ENCODE data around the gene SOS2. TPM values are rescaled to one million over a fixed set of nuclear protein-coding genes. Genes with fewer than 3 reads are reported as not detected.
A peak's percentile ranks its signal among the peaks of the same experiment; 100 is the strongest.
"Not testable (repeated sequence)": the region's sequence is repeated elsewhere in the genome, so short reads cannot be mapped to it uniquely, and the experiment has no call there.

The SOS2 gene
- total RNA-seq, 1 donor from 2014 or later: 32.0 TPM

DNA sequence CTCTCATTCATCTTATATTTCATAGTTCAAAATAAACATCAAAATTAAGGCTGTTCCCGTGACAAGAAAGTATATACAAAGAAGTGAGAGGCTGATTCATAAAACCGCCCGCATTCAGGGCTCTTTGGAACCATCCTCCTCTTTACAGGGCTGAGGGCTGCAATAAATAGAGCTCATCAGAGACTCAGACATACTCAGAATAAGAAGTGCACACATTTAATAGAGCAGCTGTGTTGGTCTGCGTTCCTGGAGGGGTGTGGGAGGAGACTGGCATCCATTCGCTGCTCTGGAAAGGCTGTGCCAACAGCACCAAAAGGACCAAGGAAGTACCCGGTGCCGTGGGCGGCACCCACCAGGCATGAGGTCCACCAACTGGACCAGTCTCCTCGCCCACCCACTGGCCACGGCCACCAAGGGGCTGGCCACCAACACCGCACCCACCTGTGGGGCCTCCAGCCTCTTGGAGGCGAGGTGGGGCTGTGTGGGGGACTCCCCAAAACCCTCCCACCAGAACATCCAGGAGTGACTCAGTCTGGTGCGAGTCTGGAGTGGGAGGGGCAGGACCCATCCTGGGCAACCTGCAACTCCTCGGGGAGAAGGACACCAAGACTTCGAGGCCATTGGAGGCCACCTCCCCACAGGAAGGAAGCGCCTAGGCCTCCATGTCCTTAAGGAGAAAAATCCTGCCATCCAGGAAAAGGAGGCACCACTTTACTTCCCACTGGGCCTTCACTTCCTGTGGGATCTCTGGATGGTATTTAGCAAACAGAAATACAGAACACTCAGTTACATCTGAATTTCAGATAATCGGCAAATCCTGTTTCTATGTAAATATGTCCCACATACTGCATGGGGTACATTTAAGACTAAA lies 147.7 kb downstream of the SOS2 start:
- H3K4me1 Mint-ChIP-seq: peaks cover 84% of the 10 kb centered on the region
- peak overlapping the region; percentile 97 for H3K27ac Mint-ChIP-seq
- DNase-seq: peak; percentile 41
- peaks cover 2% of the 10 kb centered on the region for H3K9me3 Mint-ChIP-seq
- ChIA-PET CTCF (interaction anchor here (1.8 to 3.5 kb wide), 6 partner anchors 10 to 231 kb away, joined by 5 to 30 read pairs (median 15); partner anchors contain the start of gene NEMF), POLR2A (interaction anchor here (0.7 to 14.8 kb wide), 25 partner anchors 8 to 463 kb away, joined by 3 to 397 read pairs (median 10); partner anchors contain the start of genes ARF6, MGAT2, NEMF and RPL36AL)
- no peaks in the 10 kb centered on the region for H3K27me3 Mint-ChIP-seq
- peaks cover 23% of the 10 kb centered on the region for H3K36me3 Mint-ChIP-seq (ENCODE audit: low read depth)
- TF ChIP-seq, protein P1, sequence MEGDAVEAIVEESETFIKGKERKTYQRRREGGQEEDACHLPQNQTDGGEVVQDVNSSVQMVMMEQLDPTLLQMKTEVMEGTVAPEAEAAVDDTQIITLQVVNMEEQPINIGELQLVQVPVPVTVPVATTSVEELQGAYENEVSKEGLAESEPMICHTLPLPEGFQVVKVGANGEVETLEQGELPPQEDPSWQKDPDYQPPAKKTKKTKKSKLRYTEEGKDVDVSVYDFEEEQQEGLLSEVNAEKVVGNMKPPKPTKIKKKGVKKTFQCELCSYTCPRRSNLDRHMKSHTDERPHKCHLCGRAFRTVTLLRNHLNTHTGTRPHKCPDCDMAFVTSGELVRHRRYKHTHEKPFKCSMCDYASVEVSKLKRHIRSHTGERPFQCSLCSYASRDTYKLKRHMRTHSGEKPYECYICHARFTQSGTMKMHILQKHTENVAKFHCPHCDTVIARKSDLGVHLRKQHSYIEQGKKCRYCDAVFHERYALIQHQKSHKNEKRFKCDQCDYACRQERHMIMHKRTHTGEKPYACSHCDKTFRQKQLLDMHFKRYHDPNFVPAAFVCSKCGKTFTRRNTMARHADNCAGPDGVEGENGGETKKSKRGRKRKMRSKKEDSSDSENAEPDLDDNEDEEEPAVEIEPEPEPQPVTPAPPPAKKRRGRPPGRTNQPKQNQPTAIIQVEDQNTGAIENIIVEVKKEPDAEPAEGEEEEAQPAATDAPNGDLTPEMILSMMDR (IDR thresholded peaks at IDR 0.05): no peak
- intact Hi-C loops (cut with micrococcal nuclease): loop anchor here (1.0 kb wide), 9 partner anchors 18 to 221 kb away; no protein-coding TSS in a partner anchor
- ATAC-seq (ENCODE audit: low read depth): peak; percentile 36
- peak overlapping the region; percentile 62 for H3K4me3 Mint-ChIP-seq

DNA sequence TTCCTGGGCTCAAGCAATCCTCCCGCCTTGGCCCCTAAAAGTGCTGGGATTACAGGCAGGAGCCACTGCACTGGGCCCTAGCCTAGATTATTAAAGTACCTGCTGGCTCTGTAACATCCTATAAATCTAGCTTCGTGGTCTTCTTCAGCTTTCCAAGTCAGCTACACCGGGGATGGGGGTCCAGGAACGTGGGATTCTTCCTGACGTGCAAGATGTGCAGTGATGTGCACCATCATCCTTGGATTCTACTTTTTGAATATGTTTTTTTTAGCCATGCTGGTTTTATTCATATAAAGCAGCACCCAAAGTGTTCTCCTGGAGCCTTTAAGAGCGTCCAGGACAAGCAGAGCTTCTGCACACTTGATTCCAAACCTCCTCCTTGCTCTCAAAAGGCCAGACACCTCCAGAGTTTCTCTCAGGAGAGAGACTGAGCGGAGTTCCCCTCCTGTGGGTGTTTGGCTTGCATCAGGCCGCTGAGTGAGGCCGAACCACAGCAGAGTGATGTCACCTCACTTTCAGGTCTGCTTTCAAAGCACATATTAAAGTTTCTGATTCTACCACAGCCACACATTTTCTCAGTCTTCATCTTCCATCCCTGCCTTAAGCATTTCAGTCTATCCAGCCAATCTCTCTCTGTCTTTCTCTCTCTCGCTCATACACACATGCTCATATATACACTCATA lies 148.5 kb downstream of the SOS2 start:
- peaks cover 21% of the 10 kb centered on the region for H3K36me3 Mint-ChIP-seq (ENCODE audit: low read depth)
- ChIA-PET CTCF (interaction anchor here (0.9 to 3.5 kb wide), 8 partner anchors 11 to 230 kb away, joined by 3 to 30 read pairs (median 11); partner anchors contain the start of gene NEMF), POLR2A (interaction anchor here (0.7 to 14.8 kb wide), 29 partner anchors 9 to 463 kb away, joined by 3 to 397 read pairs (median 7); partner anchors contain the start of genes ARF6, MGAT2, NEMF and RPL36AL)
- peak overlapping the region; percentile 97 for H3K27ac Mint-ChIP-seq
- TF ChIP-seq, protein P1 (IDR thresholded peaks at IDR 0.05): no peak
- no peaks in the 10 kb centered on the region for H3K27me3 Mint-ChIP-seq
- peaks cover 82% of the 10 kb centered on the region for H3K4me1 Mint-ChIP-seq
- H3K9me3 Mint-ChIP-seq: peaks cover under 1% of the 10 kb centered on the region
- H3K4me3 Mint-ChIP-seq: peak overlapping the region; percentile 62
- ATAC-seq (ENCODE audit: low read depth): peak; percentile 61
- intact Hi-C loops (cut with micrococcal nuclease): loop anchor here (1.0 kb wide), 9 partner anchors 18 to 221 kb away; no protein-coding TSS in a partner anchor
- peak; percentile 45 for DNase-seq

DNA sequence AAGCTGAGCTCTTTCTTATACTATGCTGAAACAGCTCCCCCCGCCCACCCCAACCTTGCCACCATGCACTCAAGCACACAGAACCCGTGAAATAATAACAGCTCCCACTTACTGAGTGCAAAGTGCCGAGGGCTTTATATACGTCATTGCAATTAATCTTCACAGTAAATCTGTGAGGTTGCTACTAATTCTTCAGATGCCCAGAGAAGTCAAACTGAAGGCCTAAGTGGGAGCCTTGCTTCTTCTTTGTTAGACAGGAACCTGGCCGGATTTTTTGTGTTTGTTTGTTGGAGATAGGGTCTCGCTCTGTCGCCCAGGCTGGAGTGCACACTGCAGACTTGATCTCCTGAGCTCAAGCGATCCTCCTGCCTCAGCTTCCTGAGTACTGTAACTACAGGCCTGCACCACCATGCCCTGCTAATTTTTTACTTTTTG lies 149.1 kb downstream of the SOS2 start:
- Mint-ChIP-seq H3K9me3 (no peaks in the 10 kb centered on the region), H3K36me3 (ENCODE audit: low read depth) (peaks cover 17% of the 10 kb centered on the region), H3K27ac (peak overlapping the region; percentile 97), H3K27me3 (no peaks in the 10 kb centered on the region), H3K4me1 (peaks cover 79% of the 10 kb centered on the region), H3K4me3 (peak overlapping the region; percentile 62)
- intact Hi-C loops (cut with micrococcal nuclease): no loop called here
- ATAC-seq (ENCODE audit: low read depth) (no peak), DNase-seq (no peak)
- ChIA-PET POLR2A (interaction anchor here (0.6 to 14.8 kb wide), 25 partner anchors 9 to 462 kb away, joined by 3 to 397 read pairs (median 10); partner anchors contain the start of genes ARF6, MGAT2, NEMF and RPL36AL), CTCF (interaction anchor here (0.9 to 3.5 kb wide), 9 partner anchors 11 to 229 kb away, joined by 3 to 30 read pairs (median 8); partner anchors contain the start of gene NEMF)
- TF ChIP-seq, protein P1 (IDR thresholded peaks at IDR 0.05): no peak

DNA sequence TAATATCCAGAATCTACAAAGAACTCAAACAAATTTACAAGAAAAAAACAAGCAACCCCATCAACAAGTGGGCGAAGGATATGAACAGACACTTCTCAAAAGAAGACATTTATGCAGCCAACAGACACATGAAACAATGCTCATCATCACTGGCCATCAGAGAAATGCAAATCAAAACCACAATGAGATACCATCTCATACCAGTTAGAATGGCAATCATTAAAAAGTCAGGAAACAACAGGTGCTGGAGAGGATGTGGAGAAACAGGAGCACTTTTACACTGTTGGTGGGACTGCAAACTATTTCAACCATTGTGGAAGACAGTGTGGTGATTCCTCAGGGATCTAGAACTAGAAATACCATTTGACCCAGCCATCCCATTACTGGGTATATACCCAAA lies 152.3 kb downstream of the SOS2 start:
- H3K9me3 Mint-ChIP-seq; intact Hi-C loops (cut with micrococcal nuclease); POLR2A ChIA-PET; CTCF ChIA-PET; H3K27me3 Mint-ChIP-seq; H3K4me3 Mint-ChIP-seq; H3K36me3 Mint-ChIP-seq (ENCODE audit: low read depth); DNase-seq; ATAC-seq (ENCODE audit: low read depth): not testable (repeated sequence)
- Mint-ChIP-seq H3K4me1 (peaks cover 63% of the 10 kb centered on the region), H3K27ac (peak overlapping the region; percentile 77)

DNA sequence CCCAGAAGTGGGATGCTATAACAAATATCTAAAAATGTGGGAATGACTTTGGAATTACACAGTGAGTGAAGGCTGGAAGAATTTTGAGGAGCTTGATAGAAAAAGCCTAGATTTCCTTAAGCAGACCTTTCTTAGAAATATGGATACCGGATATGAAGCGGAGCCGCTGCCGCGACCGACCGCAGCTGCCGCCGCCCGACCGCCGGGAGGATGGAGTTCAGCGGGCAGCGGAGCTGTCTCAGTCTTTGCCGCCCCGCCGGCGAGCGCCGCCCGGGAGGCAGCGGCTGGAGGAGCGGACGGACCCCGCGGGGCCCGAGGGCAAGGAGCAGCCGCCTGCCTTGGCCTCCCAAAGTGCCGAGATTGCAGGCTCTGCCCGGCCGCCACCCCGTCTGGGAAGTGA lies 157.7 kb downstream of the SOS2 start:
- Mint-ChIP-seq H3K36me3 (ENCODE audit: low read depth) (peaks cover 20% of the 10 kb centered on the region), H3K4me1 (peaks cover 49% of the 10 kb centered on the region)
- H3K27ac Mint-ChIP-seq; CTCF ChIA-PET; H3K4me3 Mint-ChIP-seq; ATAC-seq (ENCODE audit: low read depth); H3K9me3 Mint-ChIP-seq; DNase-seq; H3K27me3 Mint-ChIP-seq; intact Hi-C loops (cut with micrococcal nuclease): not testable (repeated sequence)
- POLR2A ChIA-PET: interaction anchor here (4.9 kb wide), 1 partner anchor 8 kb away, joined by 44 read pairs; no protein-coding TSS in a partner anchor

All from activated B cell treated with CpG ODN at 0.5 μM for 24 hours (primary cell).